Ishikawa (cell line): ENCODE measurements around the gene ABHD2.

Experiments
- CEBPB ChIP-seq: IDR thresholded peaks from 2 replicates; pipeline ENCODE4 v1.6.1; 2012
- EGR1 ChIP-seq: IDR thresholded peaks from 2 replicates; pipeline ENCODE4 v1.6.1; 2012
- EP300 ChIP-seq: IDR thresholded peaks from 2 replicates; pipeline ENCODE4 v1.6.1; 2012; ENCODE audit warnings: borderline replicate concordance
- REST ChIP-seq: IDR thresholded peaks from 2 replicates; pipeline ENCODE4 v1.6.1; 2012; ENCODE audit warnings: low read depth, mild to moderate bottlenecking
- TAF1 ChIP-seq: IDR thresholded peaks from 2 replicates; pipeline ENCODE4 v1.6.1; 2012; ENCODE audit warnings: low read depth, mild to moderate bottlenecking
- YY1 ChIP-seq: IDR thresholded peaks from 2 replicates; pipeline ENCODE4 v1.6.1; 2012; ENCODE audit warnings: low read depth
- TF ChIP-seq, protein P1 (sequence below): IDR thresholded peaks from 2 replicates; pipeline ENCODE4 v1.6.1; 2012

GRCh38 chr15:89243046-89243690 lies 154.9 kb downstream of the ABHD2 start:
- TF ChIP-seq REST (no peak), EP300 (no peak), YY1 (no peak), CEBPB (peak; percentile 76), TAF1 (no peak), EGR1 (no peak)
- TF ChIP-seq, protein P1, sequence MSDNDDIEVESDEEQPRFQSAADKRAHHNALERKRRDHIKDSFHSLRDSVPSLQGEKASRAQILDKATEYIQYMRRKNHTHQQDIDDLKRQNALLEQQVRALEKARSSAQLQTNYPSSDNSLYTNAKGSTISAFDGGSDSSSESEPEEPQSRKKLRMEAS, result no peak
